UCSD-AML1 (cell line): ENCODE data around the gene IFITM5.
A peak's percentile ranks its signal among the peaks of the same experiment; 100 is the strongest.
"Not testable (repeated sequence)": the region's sequence is repeated elsewhere in the genome, so short reads cannot be mapped to it uniquely, and the experiment has no call there.

Experiments used
- DNase-seq: peaks from one replicate; lab custom pipeline; 2025; ENCODE audit not compliant: unreplicated experiment; lab: John Stamatoyannopoulos, UW

The IFITM5 gene

DNA sequence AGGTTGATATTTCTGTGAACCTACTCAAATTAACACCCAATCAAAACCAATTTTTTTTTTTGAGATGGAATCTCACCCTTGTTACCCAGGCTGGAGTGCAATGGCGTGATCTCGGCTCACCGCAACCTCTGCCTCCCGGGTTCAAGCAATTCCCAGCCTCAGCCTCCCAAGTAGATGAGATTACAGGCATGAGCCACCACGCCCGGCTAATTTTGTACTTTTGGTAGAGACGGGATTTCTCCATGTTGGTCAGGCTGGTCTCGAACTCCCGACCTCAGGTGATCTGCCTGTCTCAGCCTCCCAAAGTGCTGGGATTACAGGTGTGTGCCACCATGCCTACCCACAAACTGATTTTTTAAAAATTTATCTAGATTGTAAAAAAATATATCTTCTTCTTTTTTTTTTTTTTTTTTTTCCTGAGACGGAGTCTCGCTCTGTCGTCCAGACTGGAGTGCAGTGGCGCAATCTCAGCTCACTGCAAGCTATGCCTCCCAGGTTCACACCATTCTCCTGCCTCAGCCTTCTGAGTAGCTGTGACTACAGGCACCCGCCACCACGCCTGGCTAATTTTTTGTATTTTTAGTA lies 29.3 kb upstream of the IFITM5 start:
- not testable (repeated sequence) for DNase-seq

DNA sequence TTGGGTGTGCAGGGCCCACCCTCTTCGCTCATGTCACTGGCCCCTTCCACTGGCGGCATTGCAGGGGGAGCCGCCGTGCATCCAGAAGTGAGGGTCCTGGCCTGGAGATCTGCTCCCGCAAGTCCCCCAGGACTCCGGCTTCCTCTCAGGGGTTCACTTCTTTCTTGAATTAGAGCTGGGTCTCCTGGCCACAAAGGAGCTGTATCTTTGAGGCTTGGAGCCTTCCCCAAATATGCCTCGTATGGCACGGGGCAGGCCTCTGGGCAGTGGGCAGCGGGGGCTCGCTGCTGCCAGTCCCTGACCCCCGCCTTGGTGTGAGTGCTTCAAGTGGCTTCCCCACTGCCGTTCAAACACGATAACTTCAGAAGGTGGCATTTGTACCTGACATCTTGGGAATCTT lies 28.7 kb upstream of the IFITM5 start:
- DNase-seq, result no peak

DNA sequence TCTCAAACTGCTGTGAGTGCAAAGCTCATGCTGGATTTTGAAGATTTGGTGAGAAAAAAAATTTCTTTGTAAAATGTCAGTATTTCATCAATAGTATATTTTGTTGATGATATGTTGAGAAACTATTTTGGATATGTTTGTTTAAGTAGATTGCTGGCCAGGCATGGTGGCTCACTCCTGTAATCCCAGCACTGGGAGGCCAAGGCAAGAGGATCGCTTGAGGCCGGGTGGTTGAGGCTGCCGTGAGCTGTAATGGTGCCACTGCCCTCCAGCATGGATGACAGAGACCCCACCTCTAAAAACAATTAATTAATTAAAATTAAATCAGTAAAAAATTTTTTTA lies 28.2 kb upstream of the IFITM5 start:
- DNase-seq, result no peak

DNA sequence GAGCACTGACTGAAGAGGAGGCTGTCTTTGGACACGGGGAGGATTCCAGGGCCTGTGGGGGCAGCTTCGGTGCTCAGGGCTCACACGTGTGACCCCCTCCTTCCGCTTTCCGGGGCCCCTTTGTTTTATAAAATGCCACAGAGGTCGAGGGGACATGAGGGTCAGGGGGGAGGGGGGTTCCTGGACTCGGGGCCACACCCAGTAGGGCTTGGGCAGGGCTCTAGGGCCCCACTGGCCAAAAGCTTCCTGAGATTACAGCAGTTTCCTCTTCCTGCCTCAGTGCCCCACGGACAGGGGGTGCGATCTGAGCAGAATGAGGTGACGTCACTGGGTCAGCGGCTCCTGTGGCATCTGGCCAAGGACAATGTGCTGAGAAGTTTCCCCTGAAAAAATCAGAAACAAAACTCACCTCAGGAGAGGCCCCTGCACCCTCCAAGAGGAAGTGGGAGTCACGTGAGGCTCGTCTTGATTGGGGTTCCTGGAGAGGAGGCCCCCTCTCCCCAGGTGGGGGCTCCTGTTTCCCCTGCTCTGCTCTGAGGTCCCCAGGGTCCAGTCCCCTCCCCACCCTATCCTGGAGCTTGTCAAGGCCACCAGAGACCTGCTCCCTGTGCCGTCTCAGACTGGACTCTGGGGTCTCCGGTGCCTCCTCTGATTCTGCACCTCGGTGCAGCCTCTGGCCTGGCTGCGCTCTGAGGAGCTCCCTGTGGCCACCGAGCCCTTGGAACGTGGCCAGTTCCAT lies 27.7 kb upstream of the IFITM5 start:
- peak; percentile 63 for DNase-seq

DNA sequence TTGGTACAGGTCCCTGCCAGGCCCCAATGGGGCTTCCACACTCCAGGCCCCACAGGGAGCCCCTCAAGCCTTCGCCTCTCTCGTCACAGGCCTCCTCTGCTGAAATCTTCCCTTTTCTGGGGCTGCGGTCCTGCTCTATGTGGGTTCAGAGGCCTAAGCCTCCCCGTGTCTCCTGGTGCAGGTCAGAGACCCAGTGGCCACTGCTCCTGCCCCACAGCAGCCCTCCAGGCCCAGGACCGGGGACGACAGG lies 27.2 kb upstream of the IFITM5 start:
- DNase-seq, result no peak

DNA sequence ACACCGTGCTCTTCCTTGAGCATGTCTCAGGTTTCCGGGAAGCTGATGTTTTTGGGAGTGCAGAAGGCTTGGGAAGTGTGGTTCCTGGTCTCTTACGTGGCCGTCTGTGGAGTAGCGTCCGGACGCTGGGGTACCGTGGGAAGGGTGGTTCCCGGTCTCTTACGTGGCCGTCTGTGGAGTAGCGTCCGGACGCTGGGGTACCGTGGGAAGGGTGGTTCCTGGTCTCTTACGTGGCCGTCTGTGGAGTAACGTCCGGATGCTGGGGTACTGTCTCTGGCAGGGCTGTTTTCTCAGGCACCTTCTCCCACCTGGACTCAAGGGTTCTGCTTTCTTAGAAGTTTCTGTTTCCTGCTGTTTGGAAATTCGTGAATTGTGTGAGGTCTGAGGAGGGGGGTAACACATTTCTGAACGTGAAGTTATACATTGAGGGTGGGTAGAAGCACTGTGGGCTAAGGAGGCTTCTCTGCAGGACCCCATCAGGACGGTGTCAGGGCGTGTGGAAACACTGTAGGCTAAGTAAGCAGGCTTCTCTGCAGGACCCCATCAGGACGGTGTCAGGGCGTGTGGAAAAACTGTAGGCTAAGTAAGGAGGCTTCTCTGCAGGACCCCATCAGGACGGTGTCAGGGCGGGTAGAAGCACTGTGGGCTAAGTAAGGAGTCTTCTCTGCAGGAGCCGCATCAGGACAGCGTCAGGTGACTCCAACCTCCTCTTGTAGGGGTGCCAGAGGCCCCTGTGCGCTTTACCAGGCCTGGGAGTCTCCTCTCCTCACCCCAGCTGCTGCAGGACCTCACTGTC lies 26.7 kb upstream of the IFITM5 start:
- DNase-seq, result no peak

DNA sequence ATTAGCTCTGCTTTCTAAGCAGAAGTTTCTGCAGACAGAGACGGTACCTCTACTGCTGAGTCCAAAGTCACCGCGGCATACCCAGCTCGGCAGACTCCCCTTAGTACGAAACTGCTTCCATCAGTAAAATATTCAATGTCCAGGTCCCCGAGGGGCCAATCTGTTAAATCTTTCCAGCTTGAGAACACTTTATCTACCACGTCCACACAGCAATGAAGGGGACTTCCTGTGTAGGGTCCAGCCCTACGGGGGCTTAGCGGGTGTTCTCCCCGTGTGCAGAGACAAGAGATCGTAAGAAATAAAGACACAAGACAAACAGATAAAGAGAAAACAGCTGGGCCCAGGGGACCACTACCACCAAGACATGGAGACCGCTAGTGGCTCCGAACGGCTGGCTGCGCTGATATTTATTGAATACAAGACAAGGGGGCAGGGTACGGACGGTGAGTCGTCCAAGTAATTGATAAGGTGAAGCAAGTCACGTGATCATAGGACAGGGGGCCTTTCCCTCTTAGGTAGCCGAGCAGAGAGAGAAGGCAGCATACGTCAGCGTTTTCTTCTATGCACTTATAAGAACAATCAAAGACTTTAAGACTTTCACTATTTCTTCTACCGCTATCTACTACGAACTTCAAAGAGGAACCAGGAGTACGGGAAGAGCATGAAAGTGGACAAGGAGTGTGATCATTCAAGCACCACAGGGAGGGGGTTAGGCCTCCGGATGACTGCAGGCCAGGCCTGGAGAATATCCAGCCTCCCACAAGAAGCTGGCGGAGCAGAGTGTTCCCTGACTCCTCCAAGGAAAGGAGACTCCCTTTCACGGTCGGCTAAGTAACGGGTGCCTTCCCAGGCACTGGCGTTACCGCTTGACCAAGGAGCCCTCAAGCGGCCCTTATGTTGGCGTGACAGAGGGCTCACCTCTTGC lies 25.5 kb upstream of the IFITM5 start:
- DNase-seq, result not testable (repeated sequence)

DNA sequence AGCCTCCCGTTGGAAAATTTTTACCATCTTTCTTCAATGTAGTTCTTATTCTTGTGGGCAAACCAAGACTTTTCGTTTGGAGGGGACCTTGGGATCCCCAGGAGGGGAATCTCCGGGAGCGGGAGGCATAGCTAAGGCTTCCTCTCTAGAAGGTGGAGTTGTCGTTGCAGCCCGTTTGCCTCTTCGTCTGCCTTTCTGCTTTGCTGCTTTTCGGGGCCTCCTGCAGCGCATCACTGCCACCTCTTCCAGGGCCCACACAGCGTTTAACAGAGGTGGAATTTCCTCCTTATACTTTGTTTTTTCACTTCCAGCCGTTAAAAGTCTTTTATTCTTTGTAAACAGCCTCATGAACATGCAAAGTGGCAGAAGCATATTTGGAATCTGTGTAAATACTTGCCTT lies 24.8 kb upstream of the IFITM5 start:
- no peak for DNase-seq

DNA sequence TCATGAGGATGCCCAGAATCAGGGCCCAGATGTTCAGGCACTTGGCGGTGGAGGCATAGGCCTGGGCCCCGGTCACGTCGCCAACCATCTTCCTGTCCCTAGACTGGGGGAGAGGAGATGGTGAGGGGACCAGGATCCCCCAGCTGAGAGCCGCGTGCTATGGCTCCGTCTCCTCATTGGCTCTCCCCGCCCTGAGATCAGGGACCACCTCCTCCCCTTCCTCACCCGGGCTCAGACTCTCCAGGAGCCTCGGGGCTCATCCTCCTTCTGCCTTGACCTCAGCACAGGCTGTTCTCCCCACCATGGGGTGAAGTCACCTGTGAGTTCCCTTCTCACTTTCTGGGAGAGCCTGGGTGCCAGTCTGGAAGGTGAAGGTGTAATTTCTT lies 20.6 kb upstream of the IFITM5 start:
- DNase-seq, result not testable (repeated sequence)

DNA sequence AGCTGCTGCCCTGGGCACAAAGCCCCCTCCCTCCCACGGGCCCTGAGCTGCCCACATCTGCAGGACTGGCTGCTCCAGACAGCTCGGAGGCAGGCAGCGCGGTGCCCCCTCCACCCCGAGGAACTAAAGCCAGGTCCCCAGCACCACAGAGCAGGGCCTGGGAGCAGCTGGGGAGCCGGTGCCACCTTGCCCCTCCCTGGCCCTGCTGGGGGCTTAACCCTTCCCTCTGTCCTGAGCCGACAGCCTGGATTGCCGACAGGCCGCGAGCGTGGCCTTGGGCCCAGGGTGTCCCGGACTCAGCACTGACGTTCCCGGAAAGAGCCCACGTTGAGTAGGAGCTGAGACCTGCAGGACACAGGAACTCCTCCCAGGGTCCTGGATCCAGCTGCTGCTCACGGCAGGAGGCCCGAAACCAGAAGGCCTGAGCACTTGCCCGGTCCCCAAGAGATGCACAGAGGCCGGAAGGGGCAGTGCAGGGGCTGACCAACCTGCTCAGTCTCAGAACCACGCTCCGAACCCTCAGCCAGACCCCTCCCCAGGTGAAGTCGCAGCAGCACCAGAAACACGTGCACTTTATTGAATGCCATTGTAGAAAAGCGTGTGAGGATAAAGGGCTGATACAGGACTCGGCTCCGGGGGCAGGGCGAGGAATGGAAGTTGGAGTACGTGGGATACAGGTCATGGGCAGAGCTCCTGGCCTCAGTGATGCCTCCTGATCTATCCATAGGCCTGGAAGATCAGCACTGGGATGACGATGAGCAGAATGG lies 20.0 kb upstream of the IFITM5 start:
- DNase-seq, result not testable (repeated sequence)

DNA sequence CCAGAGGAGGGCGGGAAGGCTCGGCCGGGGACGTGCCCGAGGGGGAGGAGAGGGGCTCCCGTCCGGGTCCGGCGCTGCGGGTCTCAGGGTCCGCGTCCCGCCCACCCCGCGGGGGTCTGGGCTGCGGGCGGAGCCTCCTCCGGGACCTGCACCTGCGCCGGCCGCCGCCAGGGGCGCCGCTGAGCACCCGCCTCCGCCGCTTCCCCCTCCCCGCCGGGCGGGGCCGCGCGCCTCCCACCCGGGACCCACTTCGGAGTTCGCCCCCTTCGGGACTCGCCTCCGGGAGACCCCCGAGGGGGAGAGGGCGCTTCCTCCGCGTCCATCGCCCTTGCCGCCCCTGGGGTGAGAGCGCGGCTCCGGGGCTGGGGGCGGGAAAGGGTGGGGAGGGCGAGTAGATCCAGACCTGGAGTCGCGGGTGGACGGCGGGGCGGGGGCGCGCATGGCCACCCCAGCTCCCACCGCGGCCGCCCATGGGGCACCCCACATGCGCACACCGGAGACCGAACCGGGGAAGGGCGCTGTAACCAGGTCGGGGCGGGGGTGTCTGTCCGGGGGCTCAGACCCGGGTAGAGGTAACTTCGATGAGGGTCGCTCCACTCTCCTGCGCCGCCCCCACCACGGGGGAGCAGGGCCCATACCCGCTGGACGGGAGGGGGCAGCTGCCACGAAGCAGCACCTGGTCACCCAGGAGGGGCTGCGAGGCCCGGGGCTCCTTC lies 19.2 kb upstream of the IFITM5 start:
- DNase-seq, result not testable (repeated sequence)

DNA sequence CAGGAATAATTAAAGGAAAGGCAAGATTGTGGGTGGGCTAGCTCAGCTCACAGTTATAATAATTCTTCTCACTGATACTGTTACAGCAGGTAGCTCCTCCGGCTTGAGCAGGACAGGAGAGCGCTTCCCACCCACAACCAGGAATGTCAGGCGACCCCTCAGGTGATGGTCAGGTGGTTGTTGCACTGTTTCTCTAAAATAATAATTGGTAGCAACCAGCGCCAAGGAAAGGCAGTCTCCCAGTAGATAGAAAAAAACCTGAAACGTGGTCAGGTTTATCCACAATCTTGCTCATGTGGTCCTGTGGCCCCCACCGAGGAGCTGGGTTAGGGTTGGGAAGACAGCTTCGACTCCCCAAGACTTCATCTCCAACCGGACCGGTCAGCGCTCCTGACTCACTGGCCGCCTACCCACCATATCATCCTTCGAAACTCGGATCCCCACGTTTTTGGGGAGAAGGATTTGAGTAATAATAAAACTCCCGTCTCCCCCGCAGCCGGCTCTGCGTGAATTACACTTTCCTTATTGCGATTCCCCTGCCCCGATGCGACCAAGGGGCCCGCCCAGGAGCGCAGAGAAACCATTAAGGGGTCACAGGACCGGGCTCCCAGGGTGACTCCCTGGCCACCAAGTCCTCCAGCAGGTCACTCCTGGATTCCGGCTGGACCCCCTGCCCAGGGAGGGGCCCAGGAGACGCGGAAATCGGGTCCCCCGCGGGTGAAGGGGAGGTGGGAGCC lies 18.5 kb upstream of the IFITM5 start:
- DNase-seq, result not testable (repeated sequence)

DNA sequence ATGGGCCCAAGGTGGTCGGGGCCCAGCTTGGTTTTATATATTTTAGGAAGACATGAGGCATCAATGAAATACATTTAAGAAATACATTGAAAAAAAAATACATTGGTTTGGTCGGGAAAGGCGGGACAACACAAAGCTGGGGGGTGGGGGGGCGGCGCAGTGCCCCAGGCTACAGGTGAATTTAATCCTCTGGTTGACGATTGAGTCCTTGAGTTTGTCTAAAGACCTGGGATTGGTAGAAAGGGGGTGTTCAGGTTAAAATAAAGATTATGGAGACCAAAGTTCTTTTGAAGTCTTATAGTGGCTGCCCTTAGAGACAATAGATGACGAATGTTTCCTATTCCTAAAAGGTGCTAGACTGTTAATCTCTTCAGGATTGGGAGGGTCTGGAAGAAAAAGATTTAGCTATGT lies 17.6 kb upstream of the IFITM5 start:
- no peak for DNase-seq

DNA sequence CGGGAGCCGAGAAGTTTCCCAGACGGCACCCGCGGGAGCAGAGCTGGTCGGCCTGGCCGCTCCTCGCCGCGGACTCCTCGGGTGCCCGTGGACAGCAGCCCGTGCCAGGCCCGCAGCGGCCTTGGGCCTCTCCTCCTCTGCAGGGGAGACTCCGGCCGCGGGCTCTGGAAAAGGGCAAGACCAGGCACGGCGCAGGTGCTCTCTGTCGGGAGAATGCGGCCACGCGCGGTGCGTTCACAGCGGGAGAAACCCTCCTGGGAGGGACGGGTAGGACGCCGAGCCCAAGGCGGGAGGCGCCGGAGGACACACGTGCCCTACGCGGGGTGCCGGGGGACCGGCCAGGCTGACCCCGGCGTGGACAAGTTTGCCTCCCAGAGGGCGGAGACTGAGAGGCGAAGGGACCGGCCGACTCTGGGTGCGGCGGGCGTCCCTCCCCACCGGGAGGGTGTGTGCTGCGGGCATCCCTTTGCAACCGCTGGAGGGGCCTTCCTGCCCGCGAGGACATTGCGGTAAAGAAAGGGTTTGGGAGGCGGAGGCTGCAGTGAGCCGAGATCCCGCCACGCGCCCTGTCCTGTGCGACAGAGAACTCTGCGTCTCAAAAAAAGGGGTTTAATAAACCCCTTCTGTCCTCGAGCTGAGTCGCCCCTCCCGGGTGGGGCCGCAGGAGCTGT lies 16.8 kb upstream of the IFITM5 start:
- DNase-seq, result no peak

DNA sequence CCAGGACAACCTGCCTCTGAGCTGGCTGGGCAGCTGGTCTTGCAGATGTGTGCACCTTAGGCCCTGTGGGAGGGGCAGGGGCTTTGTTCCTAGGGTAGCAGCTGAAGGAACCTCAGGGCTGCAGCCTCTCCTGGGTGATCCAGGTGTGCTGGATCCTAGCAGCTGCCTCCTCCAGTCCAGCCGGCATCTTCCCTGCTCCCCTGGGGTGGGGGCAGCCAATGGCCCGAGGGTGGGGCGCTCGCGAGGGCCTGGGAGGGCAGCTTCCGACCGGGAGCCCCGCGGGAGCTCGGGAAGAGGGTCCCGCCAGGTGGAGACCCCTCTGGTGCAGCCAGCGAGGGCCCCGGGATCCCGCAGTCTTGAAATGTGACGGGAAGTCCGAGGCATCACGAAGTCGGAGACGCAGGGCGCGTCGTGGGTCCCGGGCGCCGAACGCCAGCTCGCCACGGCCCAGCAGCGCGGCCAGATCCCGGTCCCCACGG lies 16.2 kb upstream of the IFITM5 start:
- no peak for DNase-seq

DNA sequence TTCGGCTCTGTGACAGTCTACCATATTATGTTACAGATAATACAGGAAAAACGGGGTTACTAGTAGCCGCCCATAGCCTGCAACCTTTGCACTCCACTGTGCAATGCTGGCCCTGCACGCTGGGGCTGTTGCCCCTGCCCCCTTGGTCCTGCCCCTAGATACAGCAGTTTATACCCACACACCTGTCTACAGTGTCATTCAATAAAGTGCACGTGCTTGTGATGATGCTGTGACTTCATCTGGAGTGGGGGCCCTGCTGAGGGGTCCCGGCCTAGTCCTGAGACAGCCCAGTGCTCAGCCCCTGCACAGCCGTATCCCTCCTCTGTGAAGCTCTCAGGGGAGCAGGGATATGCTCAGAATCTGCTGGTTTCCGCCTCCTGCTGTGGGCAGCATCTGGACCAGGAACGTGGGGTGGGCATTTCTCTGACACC lies 15.7 kb upstream of the IFITM5 start:
- no peak for DNase-seq

DNA sequence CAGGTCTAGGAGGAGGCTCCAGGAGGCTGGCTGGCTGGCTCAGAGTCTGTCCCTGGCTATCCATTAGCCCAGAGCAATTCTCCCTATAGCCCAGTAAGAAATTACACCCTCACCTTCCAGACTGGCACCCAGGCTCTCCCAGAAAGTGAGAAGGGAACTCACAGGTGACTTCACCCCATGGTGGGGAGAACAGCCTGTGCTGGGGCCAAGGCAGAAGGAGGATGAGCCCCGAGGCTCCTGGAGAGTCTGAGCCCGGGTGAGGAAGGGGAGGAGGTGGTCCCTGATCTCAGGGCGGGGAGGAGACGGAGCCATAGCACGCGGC lies 15.2 kb upstream of the IFITM5 start:
- not testable (repeated sequence) for DNase-seq

DNA sequence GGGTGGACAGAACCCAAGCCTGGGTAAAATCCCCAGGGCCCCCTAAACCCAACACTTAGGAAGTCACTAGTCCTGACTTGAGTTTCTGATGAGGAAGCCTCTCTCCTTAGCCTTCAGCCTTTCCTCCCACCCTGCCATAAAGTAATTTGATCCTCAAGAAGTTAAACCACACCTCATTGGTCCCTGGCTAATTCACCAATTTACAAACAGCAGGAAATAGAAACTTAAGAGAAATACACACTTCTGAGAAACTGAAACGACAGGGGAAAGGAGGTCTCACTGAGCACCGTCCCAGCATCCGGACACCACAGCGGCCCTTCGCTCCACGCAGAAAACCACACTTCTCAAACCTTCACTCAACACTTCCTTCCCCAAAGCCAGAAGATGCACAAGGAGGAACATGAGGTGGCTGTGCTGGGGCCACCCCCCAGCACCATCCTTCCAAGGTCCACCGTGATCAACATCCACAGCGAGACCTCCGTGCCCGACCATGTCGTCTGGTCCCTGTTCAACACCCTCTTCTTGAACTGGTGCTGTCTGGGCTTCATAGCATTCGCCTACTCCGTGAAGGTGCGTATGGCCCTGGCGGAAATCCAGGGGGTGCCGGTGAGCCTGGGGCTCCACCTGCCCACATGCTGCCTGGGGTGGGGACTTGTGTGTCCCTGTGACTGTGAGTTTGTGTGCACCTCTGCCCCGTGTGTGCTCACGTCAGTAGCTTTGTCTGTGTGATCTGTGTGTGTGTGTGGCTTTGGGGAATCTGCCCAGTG lies 14.6 kb upstream of the IFITM5 start, which contains the start of gene IFITM1:
IFITM1 (plus strand) TSS at position 254 of the 767 bp plus-strand sequence; CDS start at position 385, 131 bp downstream.
- DNase-seq, result peak; percentile 70
